GM06990 (cell line): Measurements from ENCODE around the gene ERC2.

Experiments
- DNase-seq: peaks from one replicate; pipeline ENCODE4 v3.0.0-alpha.2; 2011; ENCODE audit not compliant: insufficient read length; ENCODE audit errors: extremely low read depth
- H3K27me3 ChIP-seq: replicated peaks from 2 replicates; pipeline ENCODE4 v1.6.0; 2011; ENCODE audit warnings: low read length; ENCODE audit not compliant: control insufficient read depth, insufficient read depth
- H3K36me3 ChIP-seq: 2 replicates; pipeline ENCODE4 v1.5.1; 2011; ENCODE audit warnings: low read length; ENCODE audit not compliant: control insufficient read depth, insufficient read depth
- H3K4me3 ChIP-seq: replicated peaks from 2 replicates; pipeline ENCODE4 v1.5.1; 2011; ENCODE audit warnings: low read depth, mild to moderate bottlenecking, control low read depth, low read length
- CTCF ChIP-seq: IDR thresholded peaks from 2 replicates; pipeline ENCODE4 v1.5.1; 2011; ENCODE audit warnings: low read length, control low read depth, mild to moderate bottlenecking, inconsistent platforms; ENCODE audit not compliant: insufficient read depth, poor library complexity, severe bottlenecking

ERC2 gene

DNA sequence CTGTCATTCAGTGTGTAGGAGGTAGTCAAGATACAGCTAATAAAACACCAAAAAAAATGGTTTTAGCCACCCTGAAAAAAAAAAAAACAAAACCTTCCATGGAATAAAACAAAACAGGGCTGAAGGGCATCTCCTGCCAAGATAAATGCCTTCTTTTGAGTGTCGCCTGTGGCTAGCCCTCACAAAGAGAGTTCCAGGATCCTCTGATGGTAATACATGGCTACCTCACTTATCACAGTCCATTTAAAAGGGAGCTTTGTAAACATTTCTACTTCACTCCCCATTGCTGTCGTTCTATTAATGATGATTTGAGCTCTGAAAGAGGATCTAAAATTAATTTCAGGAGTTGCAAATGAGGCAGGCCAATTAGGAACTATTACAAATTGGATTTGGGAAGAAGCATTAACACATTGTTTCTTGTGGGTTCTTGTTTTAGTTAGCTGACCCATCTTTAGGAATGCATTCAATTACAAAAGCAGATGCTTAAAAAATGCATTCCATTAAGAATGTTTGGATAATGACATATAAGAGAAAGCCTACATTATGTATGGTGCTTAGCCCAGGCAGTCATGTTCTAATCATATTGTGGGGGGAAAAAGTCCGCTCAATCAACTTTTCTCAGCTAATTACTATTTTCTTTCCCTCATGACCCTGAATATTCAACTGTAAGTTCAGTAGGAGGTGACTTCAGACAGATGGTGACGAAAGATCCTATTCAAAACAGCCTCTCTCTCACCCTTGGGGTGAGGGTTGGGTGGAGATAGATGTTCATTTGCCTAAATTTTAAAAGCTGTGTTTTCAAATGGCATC, 726.0 kb downstream of the ERC2 start:
- TF ChIP-seq CTCF = no peak
- Histone ChIP-seq H3K36me3 (no peaks in the 10 kb centered on the region), H3K27me3 (no peaks in the 10 kb centered on the region), H3K4me3 (no peak overlapping the region)
- no peak for DNase-seq

DNA sequence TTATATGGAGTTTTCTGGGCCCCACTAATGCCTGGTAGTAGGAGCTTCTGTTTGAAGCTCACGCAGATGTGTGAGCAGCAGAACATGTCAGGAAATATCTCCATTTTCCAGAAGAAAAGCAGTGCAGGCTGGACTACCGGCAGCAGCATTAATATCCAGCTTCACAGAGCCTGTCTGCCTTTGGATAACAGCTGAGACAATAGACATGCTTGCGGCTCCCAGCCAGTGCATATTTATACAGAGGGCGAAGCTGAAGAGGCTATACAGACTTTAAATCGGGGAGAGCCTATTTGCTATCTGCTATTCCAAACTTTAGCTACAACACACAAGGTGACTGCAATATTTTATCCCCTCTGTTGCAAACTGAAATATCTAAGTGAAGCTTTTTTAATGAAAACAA, 731.1 kb downstream of the ERC2 start:
- DNase-seq = no peak
- no peaks in the 10 kb centered on the region for H3K36me3 ChIP-seq
- H3K4me3 ChIP-seq = no peak overlapping the region
- no peaks in the 10 kb centered on the region for H3K27me3 ChIP-seq
- no peak for TF ChIP-seq CTCF

- no peaks in the 10 kb centered on the region for H3K36me3 ChIP-seq
- H3K4me3 ChIP-seq = no peak overlapping the region
- DNase-seq = no peak
- no peaks in the 10 kb centered on the region for H3K27me3 ChIP-seq
- TF ChIP-seq CTCF = no peak
Observed at GRCh38 chr3:55735976-55736375, 732.3 kb downstream of the ERC2 start.

DNA sequence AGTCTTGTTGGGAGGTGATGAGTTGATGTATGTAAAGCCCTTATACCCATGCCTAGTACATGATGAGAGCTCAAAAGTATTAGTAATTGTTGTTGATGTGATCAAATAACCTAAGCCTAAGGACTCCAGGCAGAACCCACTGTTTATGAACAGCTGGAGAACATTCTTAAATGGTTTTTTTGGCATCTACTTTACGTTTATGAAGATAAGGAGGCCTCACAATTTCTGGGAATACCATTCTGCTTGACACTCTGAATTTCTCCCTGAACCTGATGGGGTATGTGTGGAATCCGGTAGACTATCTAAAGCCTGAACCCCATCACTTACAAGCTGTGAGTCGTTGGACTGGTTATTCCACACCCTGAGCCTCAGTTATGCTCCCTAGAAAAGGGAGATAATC, 736.5 kb downstream of the ERC2 start:
- TF ChIP-seq CTCF = no peak
- DNase-seq = no peak
- no peaks in the 10 kb centered on the region for H3K27me3 ChIP-seq

DNA sequence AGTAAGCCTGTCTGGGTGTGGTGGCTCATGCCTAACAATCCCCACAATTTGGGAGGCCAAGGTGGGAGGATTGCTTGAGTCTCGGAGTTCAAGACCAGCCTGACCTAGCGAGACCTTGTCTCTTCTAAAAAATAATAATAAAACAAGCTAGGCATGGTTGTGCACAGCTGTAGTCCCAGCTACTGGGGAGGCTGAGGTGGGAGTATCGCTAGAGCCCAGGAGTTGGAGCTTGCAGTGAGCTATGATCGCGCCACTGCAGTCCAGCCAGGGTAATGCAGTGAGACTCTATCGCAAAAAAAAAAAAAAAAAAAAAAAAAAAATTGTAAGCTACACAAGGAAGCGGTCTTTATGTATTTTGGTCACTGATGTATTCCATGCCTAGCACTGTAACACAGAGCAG, 738.7 kb downstream of the ERC2 start:
- Histone ChIP-seq H3K36me3 (no peaks in the 10 kb centered on the region), H3K27me3 (no peaks in the 10 kb centered on the region), H3K4me3 (no peak overlapping the region)
- no peak for TF ChIP-seq CTCF
- DNase-seq = no peak

More for the DNA sequence above, 736.5 kb downstream of the ERC2 start:
- no peak overlapping the region for H3K4me3 ChIP-seq
- H3K36me3 ChIP-seq = no peaks in the 10 kb centered on the region
